Neural progenitor cell (in vitro differentiated cells): ENCODE data around the gene BLOC1S1. TPM values are rescaled to one million over a fixed set of nuclear protein-coding genes. Genes with fewer than 3 reads are reported as not detected.

ENCODE experiments used
- DNase-seq: peaks from one replicate; pipeline ENCODE4 v3.0.0-alpha.2; 2016; ENCODE audit warnings: low spot score
- H2AFZ ChIP-seq: fragments of 200-600 bp; sonication (generic); replicated peaks from 2 replicates; pipeline ENCODE4 v1.6.1; 2016; ENCODE audit warnings: antibody characterized with exemption
- H3F3A ChIP-seq: fragments of 200-600 bp; sonication (generic); 2 replicates; pipeline ENCODE4 v1.6.1; 2016; ENCODE audit warnings: antibody characterized with exemption, low read depth
- H3K27ac ChIP-seq: fragments of 200-600 bp; sonication (generic); 2 replicates; pipeline ENCODE4 v1.5.1; 2016; ENCODE audit warnings: mild to moderate bottlenecking
- H3K27me3 ChIP-seq: fragments of 200-600 bp; sonication (generic); 2 replicates; pipeline ENCODE4 v1.6.1; 2016; ENCODE audit warnings: mild to moderate bottlenecking, moderate library complexity
- H3K36me3 ChIP-seq: fragments of 200-600 bp; sonication (generic); 2 replicates; pipeline ENCODE4 v1.5.1; 2016
- H3K4me1 ChIP-seq: fragments of 200-600 bp; sonication (generic); 2 replicates; pipeline ENCODE4 v1.6.1; 2016; ENCODE audit warnings: mixed run types
- H3K4me2 ChIP-seq: fragments of 200-600 bp; sonication (generic); 2 replicates; pipeline ENCODE4 v1.6.1; 2016
- H3K4me3 ChIP-seq: fragments of 200-600 bp; sonication (generic); 2 replicates; pipeline ENCODE4 v1.5.1; 2016
- H3K79me2 ChIP-seq: fragments of 200-600 bp; sonication (generic); 2 replicates; pipeline ENCODE4 v1.6.1; 2016; ENCODE audit warnings: low read depth
- H3K9ac ChIP-seq: fragments of 200-600 bp; sonication (generic); 2 replicates; pipeline ENCODE4 v1.6.1; 2016
- H3K9me3 ChIP-seq: fragments of 200-600 bp; sonication (generic); 2 replicates; pipeline ENCODE4 v1.5.1; 2016; ENCODE audit warnings: low read depth
- H4K20me1 ChIP-seq: fragments of 200-600 bp; sonication (generic); 2 replicates; pipeline ENCODE4 v1.6.1; 2016; ENCODE audit warnings: low read depth
- H3K27ac Mint-ChIP-seq: 3 replicates; pipeline ENCODE4 v1.8.0; 2021; ENCODE audit warnings: mixed read lengths
- H3K27me3 Mint-ChIP-seq: 2 replicates; pipeline ENCODE4 v1.8.0; 2022; ENCODE audit warnings: low read depth, mild to moderate bottlenecking, inconsistent platforms, moderate library complexity, mixed read lengths; ENCODE audit not compliant: insufficient read depth
- H3K36me3 Mint-ChIP-seq: 3 replicates; pipeline ENCODE4 v1.8.0; 2021; ENCODE audit warnings: mixed read lengths
- H3K4me1 Mint-ChIP-seq: 3 replicates; pipeline ENCODE4 v1.8.0; 2021; ENCODE audit warnings: mixed read lengths
- H3K4me3 Mint-ChIP-seq: 3 replicates; pipeline ENCODE4 v1.8.0; 2021; ENCODE audit warnings: mild to moderate bottlenecking, moderate library complexity, mixed read lengths
- H3K9me3 Mint-ChIP-seq: 3 replicates; pipeline ENCODE4 v1.8.0; 2020; ENCODE audit warnings: mixed read lengths
- EZH2 ChIP-seq: fragments of 200-600 bp; sonication (generic); IDR thresholded peaks from 2 replicates; pipeline ENCODE4 v1.6.1; 2017; ENCODE audit warnings: antibody characterized with exemption, mild to moderate bottlenecking, moderate library complexity
- EZH2phosphoT487 ChIP-seq: fragments of 200-600 bp; sonication (generic); IDR thresholded peaks from 2 replicates; pipeline ENCODE4 v1.6.1; 2017; ENCODE audit warnings: antibody characterized with exemption
- total RNA-seq: library from RNA; depleted of rRNA; stranded (reverse); fragments of >200 nt; gene quantifications from 2 replicates; pipeline ENCODE4 v1.2.3, GENCODE V29; 2015; ENCODE audit warnings: low replicate concordance
- TF ChIP-seq, protein P1 (sequence below): fragments of 200-600 bp; sonication (generic); IDR thresholded peaks from 2 replicates; pipeline ENCODE4 v1.5.1; 2017; ENCODE audit warnings: antibody characterized with exemption, mild to moderate bottlenecking

The BLOC1S1 gene
- total RNA-seq, 1 donor from 2014 or later, result 48.1 TPM

DNA sequence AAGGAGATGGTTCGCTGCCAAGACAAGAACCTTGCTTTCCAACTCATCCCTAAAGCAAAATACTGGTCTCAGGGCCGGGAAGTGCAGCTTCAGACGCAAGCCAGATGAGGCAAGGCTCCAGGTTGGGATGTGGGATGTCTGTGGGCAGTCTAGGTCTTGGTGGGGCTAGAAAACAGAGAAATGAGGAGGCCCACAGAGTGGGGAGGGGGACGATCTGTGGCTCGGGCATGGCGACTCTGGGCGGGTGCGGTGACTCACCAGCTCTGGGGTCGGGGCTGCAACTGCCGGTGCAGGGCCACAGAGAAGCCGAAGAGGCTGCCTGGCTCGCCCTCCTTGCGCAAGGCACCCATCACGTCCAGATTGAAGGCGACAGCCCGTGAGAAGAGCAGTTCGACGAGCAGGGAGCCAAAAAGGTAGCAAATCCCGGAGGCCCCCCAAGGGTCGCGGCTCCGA lies 8.6 kb upstream of the BLOC1S1 start:
- Histone ChIP-seq H3K9me3 (no peaks in the 10 kb centered on the region), H2AFZ (peak overlapping the region; percentile 82), H3K4me2 (peak overlapping the region; percentile 97), H3K27ac (no peak overlapping the region), H3K9ac (peak overlapping the region; percentile 48), H3F3A (peaks cover 14% of the 10 kb centered on the region), H3K4me1 (peaks cover 29% of the 10 kb centered on the region), H3K4me3 (peak overlapping the region; percentile 90), H3K27me3 (peaks cover 26% of the 10 kb centered on the region), H3K79me2 (peaks cover 38% of the 10 kb centered on the region), H3K36me3 (no peaks in the 10 kb centered on the region), H4K20me1 (peaks cover 18% of the 10 kb centered on the region)
- Mint-ChIP-seq H3K27ac (no peak overlapping the region), H3K27me3 (peaks cover 12% of the 10 kb centered on the region), H3K9me3 (no peaks in the 10 kb centered on the region), H3K4me1 (peaks cover 52% of the 10 kb centered on the region), H3K4me3 (peak overlapping the region; percentile 98), H3K36me3 (peaks cover 8% of the 10 kb centered on the region)
- no peak for TF ChIP-seq EZH2
- TF ChIP-seq, protein P1, sequence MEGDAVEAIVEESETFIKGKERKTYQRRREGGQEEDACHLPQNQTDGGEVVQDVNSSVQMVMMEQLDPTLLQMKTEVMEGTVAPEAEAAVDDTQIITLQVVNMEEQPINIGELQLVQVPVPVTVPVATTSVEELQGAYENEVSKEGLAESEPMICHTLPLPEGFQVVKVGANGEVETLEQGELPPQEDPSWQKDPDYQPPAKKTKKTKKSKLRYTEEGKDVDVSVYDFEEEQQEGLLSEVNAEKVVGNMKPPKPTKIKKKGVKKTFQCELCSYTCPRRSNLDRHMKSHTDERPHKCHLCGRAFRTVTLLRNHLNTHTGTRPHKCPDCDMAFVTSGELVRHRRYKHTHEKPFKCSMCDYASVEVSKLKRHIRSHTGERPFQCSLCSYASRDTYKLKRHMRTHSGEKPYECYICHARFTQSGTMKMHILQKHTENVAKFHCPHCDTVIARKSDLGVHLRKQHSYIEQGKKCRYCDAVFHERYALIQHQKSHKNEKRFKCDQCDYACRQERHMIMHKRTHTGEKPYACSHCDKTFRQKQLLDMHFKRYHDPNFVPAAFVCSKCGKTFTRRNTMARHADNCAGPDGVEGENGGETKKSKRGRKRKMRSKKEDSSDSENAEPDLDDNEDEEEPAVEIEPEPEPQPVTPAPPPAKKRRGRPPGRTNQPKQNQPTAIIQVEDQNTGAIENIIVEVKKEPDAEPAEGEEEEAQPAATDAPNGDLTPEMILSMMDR, result no peak
- TF ChIP-seq EZH2phosphoT487, result no peak
- peak; percentile 55 for DNase-seq

DNA sequence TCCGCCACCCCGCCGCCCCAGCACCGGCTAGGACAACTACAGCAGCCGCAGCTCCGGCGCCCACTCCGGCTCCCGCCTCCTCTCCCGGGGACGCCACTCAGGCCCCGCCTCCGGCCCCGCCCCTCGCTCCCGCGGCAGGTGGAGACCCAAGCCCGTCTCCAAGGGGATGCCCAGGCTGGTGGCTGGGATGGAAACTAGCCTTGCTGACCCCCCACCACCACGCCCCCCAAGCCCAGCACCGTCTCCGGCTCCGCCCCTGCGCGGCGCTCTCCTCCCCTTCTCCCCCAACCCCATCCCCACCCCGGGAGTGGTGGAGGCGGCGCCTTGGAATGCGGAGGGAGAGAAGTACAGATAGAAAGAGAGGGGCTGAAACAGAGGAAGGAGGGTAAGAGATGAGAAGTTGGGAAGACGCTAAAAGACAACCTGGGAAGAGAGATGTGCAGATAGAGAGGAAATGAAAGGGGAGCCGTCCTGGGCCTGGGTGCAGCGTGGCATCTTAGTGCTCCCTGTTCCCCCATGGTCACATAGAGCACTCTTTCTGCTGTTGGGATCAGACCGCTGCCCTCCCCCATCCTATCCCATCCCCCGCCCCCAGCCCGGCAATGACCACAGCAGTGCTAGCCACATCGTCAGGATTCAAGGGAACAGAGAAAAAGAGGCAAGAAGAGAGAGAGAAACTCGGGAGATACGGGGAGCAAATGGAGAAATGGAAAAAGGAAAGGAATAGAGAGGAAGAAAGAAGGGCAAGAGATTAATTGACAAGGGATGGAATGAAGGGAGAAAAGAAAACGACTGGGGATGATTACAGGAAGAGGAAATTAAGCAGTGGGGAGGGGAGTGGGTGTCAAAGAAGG lies 7.8 kb upstream of the BLOC1S1 start, which contains the start of gene ITGA7:
TSS of gene ITGA7 (minus strand) at position 64 of the 854 bp plus-strand sequence. CDS start 222 bp downstream, outside the sequence.
- Histone ChIP-seq H3K9ac (peak within 1 kb of the TSS; percentile 48), H4K20me1 (peaks cover 18% of the 10 kb centered on the region), H2AFZ (peak within 1 kb of the TSS; percentile 86), H3K4me1 (peaks cover 29% of the 10 kb centered on the region), H3K27ac (no peak within 1 kb of the TSS), H3K36me3 (no peaks in the 10 kb centered on the region), H3K4me2 (peak within 1 kb of the TSS; percentile 97), H3K27me3 (peaks cover 31% of the 10 kb centered on the region), H3F3A (peaks cover 14% of the 10 kb centered on the region), H3K9me3 (no peaks in the 10 kb centered on the region), H3K4me3 (peak within 1 kb of the TSS; percentile 90), H3K79me2 (peaks cover 38% of the 10 kb centered on the region)
- Mint-ChIP-seq H3K9me3 (no peaks in the 10 kb centered on the region), H3K4me3 (peak within 1 kb of the TSS; percentile 98), H3K27ac (peak within 1 kb of the TSS; percentile 9), H3K4me1 (peaks cover 52% of the 10 kb centered on the region), H3K36me3 (peaks cover 1% of the 10 kb centered on the region), H3K27me3 (peaks cover 12% of the 10 kb centered on the region)
- DNase-seq, result peak; percentile 97
- TF ChIP-seq EZH2, result no peak
- TF ChIP-seq, protein P1, result no peak
- TF ChIP-seq EZH2phosphoT487, result no peak

DNA sequence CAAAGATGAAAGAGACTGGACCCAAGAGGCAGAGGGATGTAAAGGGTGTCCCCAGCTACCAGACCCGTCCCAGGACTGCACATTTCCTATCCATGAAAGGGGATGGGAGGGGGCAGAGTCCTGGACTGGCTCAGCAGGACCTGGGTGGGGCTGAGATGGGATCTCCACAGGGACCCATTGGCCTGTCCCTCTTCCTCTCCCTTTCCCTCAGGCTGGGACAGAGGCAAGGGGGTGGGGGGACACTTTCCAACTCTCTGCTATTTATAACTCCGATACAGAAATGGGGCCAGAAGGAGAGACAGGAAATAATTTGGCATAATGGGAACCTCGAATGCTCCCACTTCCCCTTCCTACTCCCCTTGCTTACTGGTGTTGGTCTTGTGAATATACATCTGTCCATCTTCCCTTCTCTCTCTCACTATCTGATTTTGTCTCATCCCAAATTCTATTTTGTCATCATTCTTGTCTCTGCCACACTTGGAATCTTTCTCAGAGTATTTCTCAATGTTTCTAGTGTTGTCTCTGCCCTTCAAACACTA lies 7.1 kb upstream of the BLOC1S1 start:
- Mint-ChIP-seq H3K9me3 (no peaks in the 10 kb centered on the region), H3K4me1 (peaks cover 48% of the 10 kb centered on the region), H3K27me3 (peaks cover 13% of the 10 kb centered on the region), H3K36me3 (no peaks in the 10 kb centered on the region), H3K27ac (peak overlapping the region; percentile 9), H3K4me3 (peak overlapping the region; percentile 98)
- Histone ChIP-seq H3K27me3 (peaks cover 31% of the 10 kb centered on the region), H3K9me3 (no peaks in the 10 kb centered on the region), H3K4me1 (peaks cover 29% of the 10 kb centered on the region), H3K36me3 (no peaks in the 10 kb centered on the region), H3K4me3 (peak overlapping the region; percentile 90), H3K4me2 (peak overlapping the region; percentile 97), H3K27ac (no peak overlapping the region), H2AFZ (peak overlapping the region; percentile 86), H3K79me2 (peaks cover 35% of the 10 kb centered on the region), H3F3A (peaks cover 14% of the 10 kb centered on the region), H3K9ac (no peak overlapping the region), H4K20me1 (peaks cover 18% of the 10 kb centered on the region)
- TF ChIP-seq, protein P1, result no peak
- no peak for TF ChIP-seq EZH2
- TF ChIP-seq EZH2phosphoT487, result no peak
- DNase-seq, result no peak
